Muscle of arm (tissue), 14 donors: ENCODE measurements around the gene PATJ. TPM values are rescaled to one million over a fixed set of nuclear protein-coding genes. Genes with fewer than 3 reads are reported as not detected.
"Not testable (repeated sequence)": the region's sequence is repeated elsewhere in the genome, so short reads cannot be mapped to it uniquely, and the experiment has no call there.

Source experiments
- DNase-seq: peaks from one replicate; pipeline ENCODE4 v3.0.0-alpha.2; 2013
- long read RNA-seq, 11 donors: transcript quantifications; one replicate each; lab custom pipeline, GENCODE V29; 2026
- polyA plus RNA-seq, 12 donors: library from polyadenylated mRNA; unstranded; fragments of 120-200 nt; gene quantifications; one replicate each; pipeline ENCODE4 v1.2.1, GENCODE V29; 2013; ENCODE audit not compliant: insufficient read length in 12 of 12

Gene PATJ, protein sequence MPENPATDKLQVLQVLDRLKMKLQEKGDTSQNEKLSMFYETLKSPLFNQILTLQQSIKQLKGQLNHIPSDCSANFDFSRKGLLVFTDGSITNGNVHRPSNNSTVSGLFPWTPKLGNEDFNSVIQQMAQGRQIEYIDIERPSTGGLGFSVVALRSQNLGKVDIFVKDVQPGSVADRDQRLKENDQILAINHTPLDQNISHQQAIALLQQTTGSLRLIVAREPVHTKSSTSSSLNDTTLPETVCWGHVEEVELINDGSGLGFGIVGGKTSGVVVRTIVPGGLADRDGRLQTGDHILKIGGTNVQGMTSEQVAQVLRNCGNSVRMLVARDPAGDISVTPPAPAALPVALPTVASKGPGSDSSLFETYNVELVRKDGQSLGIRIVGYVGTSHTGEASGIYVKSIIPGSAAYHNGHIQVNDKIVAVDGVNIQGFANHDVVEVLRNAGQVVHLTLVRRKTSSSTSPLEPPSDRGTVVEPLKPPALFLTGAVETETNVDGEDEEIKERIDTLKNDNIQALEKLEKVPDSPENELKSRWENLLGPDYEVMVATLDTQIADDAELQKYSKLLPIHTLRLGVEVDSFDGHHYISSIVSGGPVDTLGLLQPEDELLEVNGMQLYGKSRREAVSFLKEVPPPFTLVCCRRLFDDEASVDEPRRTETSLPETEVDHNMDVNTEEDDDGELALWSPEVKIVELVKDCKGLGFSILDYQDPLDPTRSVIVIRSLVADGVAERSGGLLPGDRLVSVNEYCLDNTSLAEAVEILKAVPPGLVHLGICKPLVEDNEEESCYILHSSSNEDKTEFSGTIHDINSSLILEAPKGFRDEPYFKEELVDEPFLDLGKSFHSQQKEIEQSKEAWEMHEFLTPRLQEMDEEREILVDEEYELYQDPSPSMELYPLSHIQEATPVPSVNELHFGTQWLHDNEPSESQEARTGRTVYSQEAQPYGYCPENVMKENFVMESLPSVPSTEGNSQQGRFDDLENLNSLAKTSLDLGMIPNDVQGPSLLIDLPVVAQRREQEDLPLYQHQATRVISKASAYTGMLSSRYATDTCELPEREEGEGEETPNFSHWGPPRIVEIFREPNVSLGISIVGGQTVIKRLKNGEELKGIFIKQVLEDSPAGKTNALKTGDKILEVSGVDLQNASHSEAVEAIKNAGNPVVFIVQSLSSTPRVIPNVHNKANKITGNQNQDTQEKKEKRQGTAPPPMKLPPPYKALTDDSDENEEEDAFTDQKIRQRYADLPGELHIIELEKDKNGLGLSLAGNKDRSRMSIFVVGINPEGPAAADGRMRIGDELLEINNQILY (N-terminal part only)
- 10 to 100 TPM in 2 of 12 donors, 1 to 10 TPM in 9, not detected in 1; 2.3 to 17.1 (median 4.1) TPM for polyA plus RNA-seq
- long read RNA-seq, donor 1: 0 reads
- long read RNA-seq, donor 2: 0 reads
- long read RNA-seq, donor 3: 0 reads
- long read RNA-seq, donor 4: 0 reads
- long read RNA-seq, donor 5: 0 reads
- long read RNA-seq, donor 6: 0 reads
- long read RNA-seq, donor 7: 0 reads
- long read RNA-seq, donor 8: 0 reads
- long read RNA-seq, donor 9: 0 reads
- long read RNA-seq, donor 10: 0 reads
- long read RNA-seq, donor 11: 0 reads

DNA sequence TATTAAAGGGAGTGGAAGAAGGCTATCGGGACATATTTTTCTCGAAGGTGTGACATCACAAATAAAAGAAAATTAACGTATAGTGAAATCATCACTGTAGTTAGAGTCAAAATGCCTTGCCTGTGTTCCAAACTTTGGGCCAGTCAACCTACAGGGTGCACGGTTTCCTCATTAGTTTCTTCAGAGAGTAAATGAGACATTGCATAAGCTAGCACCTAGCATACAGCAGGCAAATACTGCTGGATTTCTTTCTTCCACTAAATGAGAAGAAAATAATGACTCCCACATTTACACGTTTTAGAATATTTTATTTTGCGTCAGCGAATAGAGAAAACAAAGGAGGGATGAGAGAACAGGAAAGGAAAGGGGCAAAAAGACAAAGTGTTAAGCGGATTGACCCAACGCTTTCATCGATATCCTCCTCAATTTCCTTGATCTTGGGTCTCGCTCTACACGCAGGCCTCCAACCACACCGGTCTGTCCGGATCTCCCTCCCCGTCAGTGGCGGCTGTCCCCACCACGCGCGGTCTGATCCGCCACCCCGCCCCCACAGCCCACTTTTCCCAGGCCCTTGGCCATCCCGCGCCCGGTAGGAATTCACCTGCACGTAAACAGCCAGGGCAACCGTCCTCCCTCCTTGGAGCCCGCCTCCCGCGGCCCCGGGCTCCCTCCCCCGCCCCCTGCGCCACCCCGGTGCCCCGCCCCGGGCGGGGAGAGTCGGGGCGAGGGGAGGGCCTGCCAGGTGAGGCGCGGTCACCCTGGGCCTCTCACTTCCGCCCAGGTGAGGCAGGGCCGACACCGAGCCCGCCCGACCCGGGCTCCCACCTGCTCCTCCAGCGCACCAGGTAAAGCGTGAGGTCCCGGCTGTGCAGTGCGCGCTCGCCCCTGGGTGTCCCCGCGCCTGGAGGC lies at the start of gene PATJ:
Gene PATJ (plus strand): TSS at position 770 of the 909 bp plus-strand sequence. CDS start 20,413 bp downstream, outside the sequence.
- peak; percentile 45 for DNase-seq

DNA sequence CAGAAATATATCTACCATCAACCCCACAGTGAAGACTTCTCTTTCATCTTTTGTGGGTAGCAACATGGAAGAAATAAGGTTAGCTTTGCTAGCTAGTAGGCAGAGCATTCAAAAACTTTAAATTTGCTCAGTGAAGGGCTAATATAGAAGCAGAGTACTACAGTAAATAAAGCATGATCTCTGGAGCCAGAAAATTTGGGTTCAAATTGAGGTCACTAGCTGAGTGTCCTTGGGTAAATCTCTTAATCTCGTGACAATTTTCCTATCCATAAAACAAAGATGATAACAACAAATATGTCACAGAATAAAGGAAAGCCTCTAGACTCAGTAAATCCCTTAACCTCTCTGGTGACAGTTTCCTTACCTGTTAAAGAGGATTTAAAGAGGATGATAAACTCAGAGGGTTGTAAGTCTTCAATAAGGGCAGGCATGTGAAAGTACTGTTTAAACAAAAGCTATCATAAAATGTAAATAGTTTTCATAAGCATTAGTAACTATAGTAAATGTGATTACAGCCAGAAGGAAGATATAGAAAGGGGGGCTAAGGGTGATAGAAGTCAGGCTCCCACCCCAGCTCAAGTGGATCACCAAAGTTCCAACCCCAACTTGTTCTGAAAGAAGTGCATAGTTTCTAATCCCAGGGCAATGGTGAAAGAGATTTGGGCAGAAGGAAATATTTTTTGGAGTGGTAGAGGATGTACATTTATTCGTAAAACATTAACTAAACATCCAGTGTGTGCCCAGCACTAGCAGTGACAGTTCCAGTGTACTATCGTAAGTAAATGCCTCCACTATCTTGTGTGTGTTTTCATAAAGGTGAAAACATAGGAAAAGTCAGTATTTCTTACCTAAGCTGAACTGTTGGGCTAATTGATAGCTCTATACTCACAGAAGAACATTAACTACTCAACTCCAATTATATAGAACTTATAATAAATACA lies 42.1 kb upstream of the PATJ start:
- peak; percentile 3 for DNase-seq

DNA sequence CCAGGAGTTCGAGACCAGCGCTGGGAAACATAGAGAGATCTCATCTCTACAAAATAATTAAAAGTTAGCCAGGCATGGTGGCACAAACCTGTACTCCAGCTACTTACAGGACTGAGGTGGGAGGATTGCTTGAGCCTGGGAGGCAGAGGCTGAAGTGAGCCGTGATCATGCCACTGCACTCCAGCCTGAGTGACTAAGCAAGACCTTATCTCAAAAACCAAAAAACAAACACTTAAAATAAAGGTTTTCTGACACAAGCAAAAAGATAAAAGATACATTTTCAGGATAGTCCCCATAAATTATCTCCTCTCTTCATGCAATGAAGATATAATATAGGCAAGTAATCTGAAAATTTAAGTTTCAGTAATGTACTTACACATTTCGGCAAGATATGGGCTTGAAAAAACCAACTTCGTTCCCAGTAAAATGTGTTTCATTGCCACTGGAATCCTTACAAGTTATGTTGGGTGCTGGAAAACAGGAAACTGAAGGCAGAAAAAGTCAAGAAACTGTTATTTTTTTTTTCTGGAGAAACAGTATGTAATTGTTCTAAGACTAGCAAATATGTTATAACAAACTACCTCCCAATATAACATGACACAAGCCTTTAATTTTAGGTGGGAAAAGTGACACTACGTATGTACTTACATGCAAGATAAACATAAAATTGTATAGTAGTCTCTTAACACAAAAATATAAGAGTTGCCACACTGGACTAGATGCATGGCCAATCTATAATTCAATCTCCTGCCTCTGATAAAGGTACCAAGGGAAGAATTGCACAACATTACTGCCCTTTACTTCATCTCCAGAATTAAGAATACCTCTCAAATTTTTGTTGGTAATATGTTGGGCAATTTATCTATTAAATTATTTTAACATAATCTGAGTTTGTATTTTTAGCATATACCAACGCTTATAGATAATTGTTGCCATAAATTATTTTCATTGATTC lies 33.0 kb upstream of the PATJ start:
- no peak for DNase-seq

DNA sequence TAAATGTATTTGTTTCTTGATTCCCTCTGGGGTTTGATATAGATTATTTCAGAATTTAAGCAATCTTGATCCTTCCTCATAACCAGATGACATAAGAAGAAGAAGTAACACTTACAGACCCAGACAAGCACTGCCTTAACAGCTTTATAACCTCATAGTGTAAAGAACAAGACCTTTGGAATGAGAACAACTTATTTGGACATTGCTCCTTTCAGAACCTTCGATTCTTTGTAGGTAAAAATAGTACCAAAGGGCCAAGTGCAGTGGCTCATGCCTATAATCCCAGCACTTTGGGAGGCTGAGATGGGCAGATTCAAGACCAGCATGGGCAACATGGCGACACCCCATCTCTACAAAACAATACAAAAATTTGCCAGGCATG lies 32.4 kb upstream of the PATJ start:
- no peak for DNase-seq

DNA sequence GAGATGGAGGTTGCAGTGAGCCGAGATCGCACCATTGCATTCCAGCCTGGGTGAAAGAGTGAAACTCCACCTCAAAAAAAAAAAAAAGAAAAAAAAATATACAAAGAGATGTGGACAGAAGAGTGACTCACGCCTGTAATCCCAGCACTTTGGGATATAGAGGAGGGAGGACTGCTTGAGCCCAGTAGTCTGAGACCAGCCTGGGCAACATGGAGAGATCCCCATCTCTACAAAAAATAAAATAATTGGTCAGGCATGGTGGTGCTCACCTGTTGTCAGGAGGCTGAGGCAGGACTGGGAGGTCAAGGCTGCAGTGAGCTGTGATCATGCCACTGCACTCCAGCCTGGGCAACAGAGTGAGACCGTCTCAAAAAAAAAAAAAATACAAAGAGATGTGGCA lies 31.0 kb upstream of the PATJ start:
- DNase-seq: not testable (repeated sequence)

DNA sequence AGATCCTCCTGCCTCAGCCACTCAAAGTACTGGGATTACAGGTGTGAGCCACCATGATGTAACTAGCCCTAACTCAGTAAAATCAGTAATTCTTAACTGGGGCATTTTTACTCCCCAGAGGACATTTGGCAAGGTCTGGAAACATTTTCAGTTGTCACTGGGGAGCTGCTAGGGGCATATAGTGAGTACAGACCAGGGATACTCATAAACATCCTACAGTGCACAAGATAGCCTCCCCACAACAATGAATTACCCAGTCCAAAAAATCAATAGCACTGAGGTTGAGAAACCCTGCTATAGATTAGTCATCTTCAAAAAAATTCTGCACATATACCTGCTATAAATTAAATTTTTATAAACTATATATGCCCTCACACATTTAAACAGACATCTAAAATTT lies 30.3 kb upstream of the PATJ start:
- DNase-seq: no peak

DNA sequence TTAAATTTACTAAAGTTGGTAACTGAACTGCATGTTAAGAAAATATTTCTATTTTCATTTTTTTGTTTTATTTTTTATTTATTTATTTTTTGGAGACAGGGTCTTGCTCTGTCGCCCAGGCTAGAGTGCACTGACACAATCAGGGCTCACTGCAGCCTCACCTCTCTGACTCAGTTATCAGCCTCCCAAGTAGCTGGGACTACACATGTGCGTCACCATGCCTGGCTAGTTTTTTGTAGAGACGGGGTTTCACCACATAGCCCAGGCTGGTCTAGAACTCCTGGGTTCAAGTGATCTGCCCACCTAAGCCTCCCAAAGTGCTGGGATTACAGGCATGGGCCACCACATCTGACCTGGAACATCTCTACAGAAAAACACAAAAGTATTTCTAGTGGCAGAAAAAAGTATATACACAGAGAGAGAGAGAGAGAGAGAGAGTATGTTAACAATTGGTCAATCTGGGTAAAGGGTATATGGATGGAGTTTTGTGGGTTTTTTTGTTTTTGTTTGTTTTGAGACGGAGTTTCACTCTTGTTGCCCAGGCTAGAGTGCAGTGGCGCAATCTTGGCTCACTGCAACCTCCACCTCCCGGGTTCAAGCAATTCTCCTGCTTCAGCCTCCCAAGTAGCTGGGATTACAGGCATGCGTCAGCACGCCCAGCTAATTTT lies 23.1 kb upstream of the PATJ start:
- not testable (repeated sequence) for DNase-seq

DNA sequence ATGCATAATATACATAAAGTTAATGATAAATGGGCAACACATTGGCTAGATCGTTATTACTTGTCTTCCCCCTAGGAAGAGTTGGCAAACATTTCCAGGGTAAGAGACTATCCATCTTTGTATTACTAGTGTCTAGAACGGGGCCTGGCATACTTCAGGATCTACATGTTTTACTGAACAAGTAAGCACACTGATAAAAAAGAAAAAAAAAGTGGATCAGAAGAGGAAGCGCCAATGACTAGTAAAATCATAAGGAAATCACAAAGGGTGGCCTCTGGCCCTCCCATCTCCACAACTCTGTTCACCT lies 17.8 kb upstream of the PATJ start:
- peak; percentile 28 for DNase-seq

DNA sequence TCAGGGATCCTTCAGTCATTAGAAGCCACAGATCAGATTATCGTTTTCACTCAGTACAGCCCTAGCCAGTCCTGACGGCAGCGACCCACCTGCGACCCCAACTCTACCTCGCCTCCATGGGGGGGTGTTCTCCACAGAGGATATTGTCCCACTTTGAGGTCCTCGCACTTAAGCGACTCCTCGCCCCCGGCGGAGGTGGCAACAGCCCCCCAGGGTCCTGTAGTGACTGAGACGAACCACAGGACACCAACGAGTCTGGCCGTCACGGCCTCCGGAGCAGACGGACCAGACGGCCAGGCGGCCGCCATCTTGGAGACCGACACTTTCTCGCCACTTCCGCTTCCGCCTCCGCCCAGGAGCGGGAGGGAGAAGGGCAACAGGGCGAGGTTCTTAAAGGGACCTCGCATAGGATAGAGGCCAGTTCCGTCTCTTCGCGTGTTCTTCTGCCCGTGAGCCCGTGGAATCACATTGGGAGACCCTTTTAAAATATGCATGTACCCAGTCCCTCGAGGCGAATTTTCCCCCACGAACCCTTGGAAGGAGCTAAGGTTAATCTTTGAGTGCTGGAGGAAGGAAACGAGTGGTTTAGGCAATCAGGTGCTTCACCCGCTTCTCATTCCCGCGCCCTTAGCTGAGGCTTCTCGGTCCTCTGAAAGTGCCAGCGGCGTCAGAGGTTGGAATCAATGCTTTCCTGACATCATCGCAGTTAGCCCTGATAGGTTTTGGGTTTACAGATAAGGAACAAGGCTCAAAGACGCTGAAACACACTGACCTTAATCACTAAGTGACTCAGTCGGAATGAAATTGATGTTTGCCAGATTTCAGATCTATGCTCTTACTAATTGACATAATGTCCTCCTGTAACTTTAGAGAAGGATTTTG lies 17.2 kb upstream of the PATJ start, which contains the start of gene TM2D1:
Gene TM2D1 (minus strand): TSS at position 329 of the 882 bp plus-strand sequence. CDS start 21 bp downstream, at position 308.
- DNase-seq: peak; percentile 93

DNA sequence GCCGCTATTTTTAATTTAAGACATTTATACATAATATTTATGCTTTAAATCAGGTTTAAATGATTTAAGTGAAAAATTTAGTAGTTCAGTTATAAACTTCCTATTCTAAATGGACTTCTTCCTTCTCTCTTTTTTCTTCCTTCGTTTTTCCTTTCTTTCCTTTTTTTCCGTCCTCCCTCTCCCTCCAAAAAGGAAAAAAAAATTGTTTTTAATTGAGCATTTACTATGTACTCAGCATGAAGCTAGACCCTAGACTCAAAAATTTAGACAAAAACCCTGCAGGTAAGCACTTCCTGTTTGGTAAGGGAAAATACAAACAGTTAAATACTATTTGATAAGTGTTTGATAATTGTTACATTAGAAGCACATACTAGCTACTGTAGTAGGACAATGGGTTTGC lies 14.7 kb upstream of the PATJ start:
- no peak for DNase-seq

DNA sequence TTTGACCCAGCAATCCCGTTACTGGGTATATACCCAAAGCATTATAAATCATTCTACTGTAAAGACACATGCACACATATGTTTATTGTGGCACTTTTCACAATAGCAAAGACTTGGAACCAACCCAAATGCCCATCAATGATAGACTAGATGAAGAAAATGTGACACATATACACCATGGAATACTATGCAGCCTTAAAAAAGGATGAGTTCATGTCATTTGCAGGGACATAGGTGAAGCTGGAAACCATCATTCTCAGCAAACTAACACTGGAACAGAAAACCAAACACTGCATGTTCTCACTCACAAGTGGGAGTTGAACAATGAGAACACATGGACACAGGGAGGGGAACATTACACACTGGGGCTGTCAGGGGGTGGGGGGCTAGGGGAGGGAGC lies 11.6 kb upstream of the PATJ start:
- not testable (repeated sequence) for DNase-seq

DNA sequence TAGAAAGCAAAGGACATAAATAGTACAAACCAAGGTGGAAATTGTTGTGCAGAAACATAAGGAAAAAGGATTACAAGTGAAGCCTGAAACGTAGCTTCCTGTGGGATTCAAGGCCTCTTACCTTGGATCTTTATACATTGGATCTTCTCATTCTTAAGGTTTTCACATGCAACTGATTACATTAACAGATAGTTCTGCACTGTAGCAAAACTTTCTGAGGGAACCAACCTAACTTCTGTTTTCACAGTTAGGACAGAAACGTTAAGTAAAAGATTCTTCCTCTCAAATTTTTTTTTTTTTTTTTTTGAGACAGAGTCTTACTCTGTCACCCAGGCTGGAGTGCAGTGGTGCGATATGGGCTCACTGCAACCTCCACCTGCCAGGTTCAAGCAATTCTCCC lies 9.6 kb upstream of the PATJ start:
- DNase-seq: no peak

DNA sequence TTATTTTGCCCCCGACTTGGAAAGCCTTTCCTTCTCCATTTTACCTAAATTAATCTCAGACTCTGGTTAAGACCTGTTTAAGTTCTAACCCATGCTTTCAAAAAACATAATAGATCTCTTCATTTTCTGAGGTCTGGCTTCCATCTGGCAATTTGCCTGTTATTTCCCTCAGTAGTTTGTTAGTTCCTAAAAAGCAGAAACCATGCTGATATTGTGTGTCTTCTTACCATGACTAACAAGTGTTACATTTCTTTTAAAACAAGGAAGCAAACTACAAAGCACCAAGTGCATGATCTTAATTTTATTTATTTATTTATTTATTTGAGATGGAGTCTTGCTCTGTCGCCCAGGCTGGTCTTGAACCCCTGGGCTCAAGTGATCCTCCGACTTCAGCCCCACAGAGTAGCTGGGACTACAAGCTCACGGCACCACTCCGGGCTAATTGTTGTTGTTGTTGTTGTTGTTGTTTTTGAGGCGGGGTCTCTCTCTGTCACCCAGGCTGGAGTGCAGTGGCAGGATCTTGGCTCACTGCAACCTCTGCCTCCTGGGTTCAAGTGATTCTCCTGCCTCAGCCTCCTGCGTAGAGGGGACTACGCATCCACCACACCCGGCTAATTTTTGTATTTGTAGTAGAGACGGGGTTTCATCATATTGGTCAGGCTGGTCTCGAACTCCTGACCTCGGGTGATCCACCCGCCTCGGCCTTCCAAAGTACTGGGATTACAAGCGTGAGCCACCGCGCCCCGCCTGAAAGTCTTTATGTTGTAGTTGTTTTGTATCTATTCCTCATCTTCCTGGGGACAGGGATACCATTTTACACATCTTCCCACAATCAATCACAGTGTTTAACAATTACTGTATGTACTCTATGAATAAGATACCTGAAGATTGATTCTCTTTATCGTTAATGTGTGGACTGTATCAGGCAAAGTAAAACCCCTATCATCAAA lies 1.3 kb upstream of the PATJ start:
- no peak for DNase-seq

DNA sequence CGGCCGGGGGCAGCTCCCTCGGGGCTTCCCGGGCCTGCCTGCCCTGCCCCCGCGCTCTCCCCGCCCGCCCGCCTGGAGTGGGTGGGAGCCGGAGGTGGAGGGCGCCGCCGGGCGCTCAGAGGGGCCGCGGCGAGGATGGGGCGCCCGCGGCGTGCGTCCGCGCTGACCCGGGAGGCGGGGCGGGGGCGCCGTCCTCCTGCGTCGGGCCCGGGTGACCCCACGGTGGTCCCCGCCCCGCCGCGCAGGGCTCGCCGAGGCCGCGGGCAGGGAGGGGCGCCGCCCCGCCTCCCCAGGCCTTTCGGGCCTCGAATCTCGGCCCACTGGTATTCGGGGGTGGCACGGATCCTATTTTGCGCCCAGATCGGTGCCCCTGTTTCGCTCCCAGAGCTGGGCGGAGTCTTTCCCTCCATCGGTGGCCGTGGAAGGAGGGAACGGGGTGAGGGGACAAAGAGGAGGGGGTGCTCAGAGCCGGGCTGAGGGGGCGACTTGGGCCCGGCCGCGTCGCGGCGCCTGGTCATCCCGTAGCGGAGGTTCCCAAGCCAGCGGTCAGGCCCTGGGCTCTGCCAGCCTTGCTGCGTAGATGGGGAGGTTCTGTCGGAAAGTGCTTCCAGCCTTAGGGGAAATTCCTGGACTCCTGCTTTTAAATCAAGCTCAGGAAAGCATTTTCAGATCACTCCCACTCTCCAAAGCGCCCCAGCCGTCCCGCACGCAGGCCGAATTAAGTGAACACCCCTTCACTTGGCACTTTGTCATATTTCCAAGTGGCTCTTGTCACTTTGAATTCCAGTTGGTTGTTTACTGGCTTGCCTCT lies 545 bp downstream of the PATJ start:
- peak; percentile 59 for DNase-seq
